SU-DHL-6 (cell line): ENCODE measurements around the gene BLM.

Experiments used
- CTCF ChIP-seq: fragments of 200-600 bp; sonication (generic); IDR thresholded peaks from one replicate; pipeline ENCODE4 v1.5.1; 2017; ENCODE audit warnings: antibody characterized with exemption, mild to moderate bottlenecking, low read length, moderate library complexity; ENCODE audit not compliant: insufficient read depth, poor library complexity, severe bottlenecking
- EZH2phosphoT487 ChIP-seq: fragments of 200-600 bp; sonication (generic), shearing (Covaris generic); conservative IDR thresholded peaks from 2 replicates; pipeline ENCODE4 v1.6.1; 2018; ENCODE audit warnings: mild to moderate bottlenecking, antibody characterized with exemption, low read length, moderate library complexity, mixed read lengths

GRCh38 chr15:90742087-90742486 is 24.9 kb downstream of the BLM start:
- TF ChIP-seq CTCF (no peak), EZH2phosphoT487 (no peak)
